ENCODE measurements around the gene P2RX7. TPM values are rescaled to one million over a fixed set of nuclear protein-coding genes. Genes with fewer than 3 reads are reported as not detected.
"Not testable (repeated sequence)": the region's sequence is repeated elsewhere in the genome, so short reads cannot be mapped to it uniquely, and the experiment has no call there.

P2RX7 gene
- total RNA-seq, 1 donor from 2014 or later, result not detected

GRCh38 chr12:121198949-121199348 lies 66.3 kb downstream of the P2RX7 start:
- no peak overlapping the region for H3K27ac Mint-ChIP-seq (ENCODE audit: unreplicated experiment)
- no peaks in the 10 kb centered on the region for H3K27me3 Mint-ChIP-seq (ENCODE audit: unreplicated experiment)
- no peaks in the 10 kb centered on the region for H3K36me3 Mint-ChIP-seq (ENCODE audit: unreplicated experiment)
- H3K9me3 Mint-ChIP-seq (ENCODE audit: unreplicated experiment), result no peaks in the 10 kb centered on the region
- no peaks in the 10 kb centered on the region for H3K4me1 Mint-ChIP-seq (ENCODE audit: low read depth, unreplicated experiment)
- no peak for TF ChIP-seq CTCF (IDR thresholded peaks at IDR 0.05; ENCODE audit: partially characterized antibody, unreplicated experiment)
- no peak for DNase-seq
- H3K4me3 Mint-ChIP-seq (ENCODE audit: unreplicated experiment), result no peak overlapping the region

- H3K4me1 Mint-ChIP-seq (ENCODE audit: low read depth, unreplicated experiment); H3K9me3 Mint-ChIP-seq (ENCODE audit: unreplicated experiment); H3K27me3 Mint-ChIP-seq (ENCODE audit: unreplicated experiment); DNase-seq; H3K27ac Mint-ChIP-seq (ENCODE audit: unreplicated experiment); H3K4me3 Mint-ChIP-seq (ENCODE audit: unreplicated experiment); H3K36me3 Mint-ChIP-seq (ENCODE audit: unreplicated experiment): not testable (repeated sequence)
Observed at GRCh38 chr12:121201140-121201539, 68.5 kb downstream of the P2RX7 start.

GRCh38 chr12:121202407-121203355 lies 70.0 kb downstream of the P2RX7 start:
- peaks cover 2% of the 10 kb centered on the region for H3K9me3 Mint-ChIP-seq (ENCODE audit: unreplicated experiment)
- peaks cover 1% of the 10 kb centered on the region for H3K27me3 Mint-ChIP-seq (ENCODE audit: unreplicated experiment)
- peaks cover 5% of the 10 kb centered on the region for H3K36me3 Mint-ChIP-seq (ENCODE audit: unreplicated experiment)
- H3K4me1 Mint-ChIP-seq (ENCODE audit: low read depth, unreplicated experiment), result peaks cover 1% of the 10 kb centered on the region
- no peak for TF ChIP-seq CTCF (IDR thresholded peaks at IDR 0.05; ENCODE audit: partially characterized antibody, unreplicated experiment)
- DNase-seq, result no peak
- H3K4me3 Mint-ChIP-seq (ENCODE audit: unreplicated experiment), result no peak overlapping the region
- H3K27ac Mint-ChIP-seq (ENCODE audit: unreplicated experiment), result no peak overlapping the region

- H3K27ac Mint-ChIP-seq (ENCODE audit: unreplicated experiment), result no peak overlapping the region
- H3K27me3 Mint-ChIP-seq (ENCODE audit: unreplicated experiment), result peaks cover 1% of the 10 kb centered on the region
- peaks cover 5% of the 10 kb centered on the region for H3K36me3 Mint-ChIP-seq (ENCODE audit: unreplicated experiment)
- no peak overlapping the region for H3K4me3 Mint-ChIP-seq (ENCODE audit: unreplicated experiment)
- no peak for DNase-seq
- no peak for TF ChIP-seq CTCF (IDR thresholded peaks at IDR 0.05; ENCODE audit: partially characterized antibody, unreplicated experiment)
- H3K4me1 Mint-ChIP-seq (ENCODE audit: low read depth, unreplicated experiment), result peaks cover 1% of the 10 kb centered on the region
- peaks cover 2% of the 10 kb centered on the region for H3K9me3 Mint-ChIP-seq (ENCODE audit: unreplicated experiment)
Observed at GRCh38 chr12:121203482-121203881, 70.8 kb downstream of the P2RX7 start.

- no peak for TF ChIP-seq CTCF (IDR thresholded peaks at IDR 0.05; ENCODE audit: partially characterized antibody, unreplicated experiment)
- H3K36me3 Mint-ChIP-seq (ENCODE audit: unreplicated experiment), result peaks cover 5% of the 10 kb centered on the region
- peaks cover 5% of the 10 kb centered on the region for H3K27me3 Mint-ChIP-seq (ENCODE audit: unreplicated experiment)
- H3K4me1 Mint-ChIP-seq (ENCODE audit: low read depth, unreplicated experiment), result peaks cover 1% of the 10 kb centered on the region
- DNase-seq, result no peak
- H3K4me3 Mint-ChIP-seq (ENCODE audit: unreplicated experiment), result no peak overlapping the region
- H3K27ac Mint-ChIP-seq (ENCODE audit: unreplicated experiment), result no peak overlapping the region
- H3K9me3 Mint-ChIP-seq (ENCODE audit: unreplicated experiment), result peaks cover 2% of the 10 kb centered on the region
Observed at GRCh38 chr12:121205491-121205890, 72.8 kb downstream of the P2RX7 start.

GRCh38 chr12:121208571-121208970 lies 75.9 kb downstream of the P2RX7 start:
- H3K27me3 Mint-ChIP-seq (ENCODE audit: unreplicated experiment), result peaks cover 10% of the 10 kb centered on the region
- not testable (repeated sequence) for H3K9me3 Mint-ChIP-seq (ENCODE audit: unreplicated experiment); H3K36me3 Mint-ChIP-seq (ENCODE audit: unreplicated experiment); DNase-seq; H3K4me3 Mint-ChIP-seq (ENCODE audit: unreplicated experiment); H3K27ac Mint-ChIP-seq (ENCODE audit: unreplicated experiment); H3K4me1 Mint-ChIP-seq (ENCODE audit: low read depth, unreplicated experiment)
